ENCODE results near the gene HK1.
"Not testable (repeated sequence)": the region's sequence is repeated elsewhere in the genome, so short reads cannot be mapped to it uniquely, and the experiment has no call there.

The HK1 gene

GRCh38 chr10:69328888-69329287, 50.6 kb downstream of the HK1 start:
- not testable (repeated sequence) for ATAC-seq (replicated peaks)

GRCh38 chr10:69329721-69330178, 51.5 kb downstream of the HK1 start:
- no peak for DNase-seq
- Mint-ChIP-seq H3K27me3 (no peaks in the 10 kb centered on the region), H3K4me1 (ENCODE audit: low read depth in 2 of 2) (peaks cover 43 to 51% of the 10 kb centered on the region in 2 donors), H3K36me3 (ENCODE audit: insufficient read depth) (peaks cover 28% of the 10 kb centered on the region), H3K9me3 (no peaks in the 10 kb centered on the region), H3K4me3 (peak overlapping the region in 1 of 2 donors; percentile 24), H3K27ac (peak overlapping the region; percentile 69 to 86)
- ATAC-seq (replicated peaks) = no peak

More at GRCh38 chr10:69328888-69329287, 50.6 kb downstream of the HK1 start:
- not testable (repeated sequence) for H3K9me3 Mint-ChIP-seq, DNase-seq, H3K27me3 Mint-ChIP-seq
- peaks cover 29% of the 10 kb centered on the region for H3K36me3 Mint-ChIP-seq (ENCODE audit: insufficient read depth)
- H3K27ac Mint-ChIP-seq = peak overlapping the region; percentile 69 to 89
- H3K4me1 Mint-ChIP-seq (ENCODE audit: low read depth in 2 of 2) = peaks cover 35 to 50% of the 10 kb centered on the region in 2 donors
- H3K4me3 Mint-ChIP-seq = peak overlapping the region; percentile 22 to 62

- Mint-ChIP-seq H3K4me3 (no peak overlapping the region), H3K27ac (peak overlapping the region; percentile 69 to 86), H3K27me3 (no peaks in the 10 kb centered on the region), H3K4me1 (ENCODE audit: low read depth in 2 of 2) (peaks cover 54 to 62% of the 10 kb centered on the region in 2 donors), H3K36me3 (ENCODE audit: insufficient read depth) (peaks cover 29% of the 10 kb centered on the region), H3K9me3 (no peaks in the 10 kb centered on the region)
- ATAC-seq (replicated peaks) (no peak), DNase-seq (no peak)
These were observed 52.9 kb downstream of the HK1 start for GRCh38 chr10:69331161-69331560.

- H3K27me3 Mint-ChIP-seq = no peaks in the 10 kb centered on the region
- peaks cover 28% of the 10 kb centered on the region for H3K36me3 Mint-ChIP-seq (ENCODE audit: insufficient read depth)
- DNase-seq = no peak
- H3K9me3 Mint-ChIP-seq = no peaks in the 10 kb centered on the region
- H3K27ac Mint-ChIP-seq = peak overlapping the region; percentile 3 to 31
- ATAC-seq (replicated peaks) = no peak
- H3K4me3 Mint-ChIP-seq = no peak overlapping the region
- peaks cover 52 to 60% of the 10 kb centered on the region in 2 donors for H3K4me1 Mint-ChIP-seq (ENCODE audit: low read depth in 2 of 2)
These were observed 54.1 kb downstream of the HK1 start for GRCh38 chr10:69332278-69333010.

- peaks cover 52 to 59% of the 10 kb centered on the region in 2 donors for H3K4me1 Mint-ChIP-seq (ENCODE audit: low read depth in 2 of 2)
- DNase-seq (no peak), ATAC-seq (replicated peaks) (no peak)
- H3K27ac Mint-ChIP-seq = peak overlapping the region; percentile 3 to 31
- no peaks in the 10 kb centered on the region for H3K9me3 Mint-ChIP-seq
- H3K4me3 Mint-ChIP-seq = peak overlapping the region in 1 of 2 donors; percentile 78
- H3K27me3 Mint-ChIP-seq = no peaks in the 10 kb centered on the region
- peaks cover 28% of the 10 kb centered on the region for H3K36me3 Mint-ChIP-seq (ENCODE audit: insufficient read depth)
These were observed 54.9 kb downstream of the HK1 start for GRCh38 chr10:69333205-69333604.

GRCh38 chr10:69333865-69334301, 55.6 kb downstream of the HK1 start:
- H3K4me3 Mint-ChIP-seq = peak overlapping the region in 1 of 2 donors; percentile 78
- peaks cover 51 to 59% of the 10 kb centered on the region in 2 donors for H3K4me1 Mint-ChIP-seq (ENCODE audit: low read depth in 2 of 2)
- peak overlapping the region; percentile 7 to 97 for H3K27ac Mint-ChIP-seq
- not testable (repeated sequence) for H3K27me3 Mint-ChIP-seq; H3K9me3 Mint-ChIP-seq; ATAC-seq (replicated peaks); DNase-seq
- H3K36me3 Mint-ChIP-seq (ENCODE audit: insufficient read depth) = peaks cover 28% of the 10 kb centered on the region

GRCh38 chr10:69334302-69335062, 56.2 kb downstream of the HK1 start:
- DNase-seq = no peak
- H3K27ac Mint-ChIP-seq = peak overlapping the region; percentile 7 to 97
- peak; percentile 16 for ATAC-seq (replicated peaks)
- H3K9me3 Mint-ChIP-seq = no peaks in the 10 kb centered on the region
- H3K4me3 Mint-ChIP-seq = peak overlapping the region; percentile 71 to 78
- peaks cover 53 to 57% of the 10 kb centered on the region in 2 donors for H3K4me1 Mint-ChIP-seq (ENCODE audit: low read depth in 2 of 2)
- H3K27me3 Mint-ChIP-seq = no peaks in the 10 kb centered on the region
- peaks cover 28% of the 10 kb centered on the region for H3K36me3 Mint-ChIP-seq (ENCODE audit: insufficient read depth)

- DNase-seq (peak in 2 of 3 experiments; percentile 18 to 33), ATAC-seq (replicated peaks) (peak; percentile 95)
- Mint-ChIP-seq H3K9me3 (no peaks in the 10 kb centered on the region), H3K27ac (peak overlapping the region; percentile 7 to 97), H3K36me3 (ENCODE audit: insufficient read depth) (peaks cover 24% of the 10 kb centered on the region), H3K27me3 (no peaks in the 10 kb centered on the region), H3K4me1 (ENCODE audit: low read depth in 2 of 2) (peaks cover 54 to 56% of the 10 kb centered on the region in 2 donors), H3K4me3 (peak overlapping the region; percentile 71 to 78)
These were observed 56.8 kb downstream of the HK1 start for GRCh38 chr10:69335063-69335587.

GRCh38 chr10:69335613-69336012, 57.3 kb downstream of the HK1 start:
- peak overlapping the region; percentile 71 to 78 for H3K4me3 Mint-ChIP-seq
- no peaks in the 10 kb centered on the region for H3K27me3 Mint-ChIP-seq
- H3K4me1 Mint-ChIP-seq (ENCODE audit: low read depth in 2 of 2) = peaks cover 52 to 53% of the 10 kb centered on the region in 2 donors
- no peak for ATAC-seq (replicated peaks)
- no peak for DNase-seq
- peaks cover 21% of the 10 kb centered on the region for H3K36me3 Mint-ChIP-seq (ENCODE audit: insufficient read depth)
- peak overlapping the region; percentile 7 to 97 for H3K27ac Mint-ChIP-seq
- no peaks in the 10 kb centered on the region for H3K9me3 Mint-ChIP-seq

- peaks cover 59 to 62% of the 10 kb centered on the region in 2 donors for H3K4me1 Mint-ChIP-seq (ENCODE audit: low read depth in 2 of 2)
- no peaks in the 10 kb centered on the region for H3K9me3 Mint-ChIP-seq
- H3K4me3 Mint-ChIP-seq = no peak overlapping the region
- no peak for DNase-seq
- no peak for ATAC-seq (replicated peaks)
- no peaks in the 10 kb centered on the region for H3K27me3 Mint-ChIP-seq
- no peak overlapping the region for H3K27ac Mint-ChIP-seq
- H3K36me3 Mint-ChIP-seq (ENCODE audit: insufficient read depth) = peaks cover 18% of the 10 kb centered on the region
These were observed 58.6 kb downstream of the HK1 start for GRCh38 chr10:69336952-69337295.

- Mint-ChIP-seq H3K27ac (peak overlapping the region in 1 of 2 donors; percentile 81), H3K4me3 (no peak overlapping the region), H3K9me3 (no peaks in the 10 kb centered on the region), H3K36me3 (ENCODE audit: insufficient read depth) (peaks cover 16% of the 10 kb centered on the region), H3K27me3 (no peaks in the 10 kb centered on the region), H3K4me1 (ENCODE audit: low read depth in 2 of 2) (peaks cover 63 to 64% of the 10 kb centered on the region in 2 donors)
- ATAC-seq (replicated peaks) (no peak), DNase-seq (no peak)
These were observed 59.2 kb downstream of the HK1 start for GRCh38 chr10:69337296-69338132.

- no peak for DNase-seq
- Mint-ChIP-seq H3K27ac (peak overlapping the region; percentile 1 to 81), H3K36me3 (ENCODE audit: insufficient read depth) (peaks cover 10% of the 10 kb centered on the region), H3K27me3 (no peaks in the 10 kb centered on the region), H3K9me3 (no peaks in the 10 kb centered on the region), H3K4me1 (ENCODE audit: low read depth in 2 of 2) (peaks cover 63 to 64% of the 10 kb centered on the region in 2 donors), H3K4me3 (no peak overlapping the region)
- ATAC-seq (replicated peaks) = no peak
These were observed 59.8 kb downstream of the HK1 start for GRCh38 chr10:69338133-69338456.

Measured in effector memory CD8-positive, alpha-beta T cell (primary cell).